Measurements from ENCODE around the gene PTGER2. TPM values are rescaled to one million over a fixed set of nuclear protein-coding genes. Genes with fewer than 3 reads are reported as not detected.

Gene PTGER2
- total and polyA plus RNA-seq, 10 of the 15 experiments (the other 5 are each of a cell fraction or from before 2014, with no cell fraction given): 0.03 to 1.6 (median 0.33) TPM

GRCh38 chr14:52370406-52370935, 56.4 kb downstream of the PTGER2 start:
- Histone ChIP-seq H2AFZ (ENCODE audit: control insufficient read depth, low read depth, low read length) (no peak overlapping the region), H3K4me2 (ENCODE audit: control insufficient read depth, insufficient read depth) (no peak overlapping the region), H3K27me3 (replicated peaks in 1 of 2; ENCODE audit: control insufficient read depth in 2 of 2, insufficient read depth in 2 of 2, low read length in 1 of 2) (peaks cover 0 to 2% of the 10 kb centered on the region in 2 experiments; a peak in 1 of 4 replicates), H3K9ac (ENCODE audit: control insufficient read depth, insufficient read depth, low read length) (no peak overlapping the region), H4K20me1 (ENCODE audit: control insufficient read depth, insufficient read depth) (no peaks in the 10 kb centered on the region; the same call in 1 of the 2 replicates), H3K36me3 (ENCODE audit: control insufficient read depth in 2 of 2, insufficient read depth in 2 of 2, low read length in 1 of 2) (no peaks in the 10 kb centered on the region), H3K27ac (ENCODE audit: control insufficient read depth, insufficient read depth) (no peak overlapping the region), H3K79me2 (ENCODE audit: control insufficient read depth, insufficient read depth, low read length) (no peaks in the 10 kb centered on the region), H3K9me3 (replicated peaks; ENCODE audit: control insufficient read depth, insufficient read depth, low read length) (no peaks in the 10 kb centered on the region), H3K4me1 (ENCODE audit: control insufficient read depth, insufficient read depth, low read length) (no peaks in the 10 kb centered on the region), H3K4me3 (no peak overlapping the region)
- SMC1A ChIA-PET (ENCODE audit: uncharacterized antibody, unreplicated experiment): interaction anchor here (0.7 kb wide), 1 partner anchor 17 kb away, joined by 3 read pairs; no protein-coding TSS in a partner anchor
- 53% methylated on average over 4 of the region's 4 CpGs for WGBS (ENCODE audit: insufficient coverage, insufficient replicate concordance, low lambda C conversion rate, missing lambda C conversion rate)
- ATAC-seq (no peak), DNase-seq (ENCODE audit: low read depth, low spot score) (no peak), FAIRE-seq (no peak)
- RAD21 ChIA-PET (ENCODE audit: unreplicated experiment): no interaction called here
- in situ Hi-C loops (cut with MboI) (no loop called here), intact Hi-C loops (cut with micrococcal nuclease; ENCODE audit: unreplicated experiment) (no loop called here)
- CTCF ChIA-PET: no interaction called here
- TF ChIP-seq MXI1 (IDR thresholded peaks at IDR 0.05; ENCODE audit: low read depth, low read length) (no peak), FOXM1 (IDR thresholded peaks at IDR 0.05; ENCODE audit: low read depth, low read length) (no peak), CREM (IDR thresholded peaks at IDR 0.05; ENCODE audit: low read depth) (no peak), FOS (IDR thresholded peaks at IDR 0.05; ENCODE audit: borderline replicate concordance, extremely low read depth, insufficient read length) (no peak), YY1 (IDR thresholded peaks at IDR 0.05; ENCODE audit: low read depth, low read length) (no peak), BCL3 (IDR thresholded peaks at IDR 0.05; ENCODE audit: borderline replicate concordance, insufficient read depth, low read depth, low read length, poor library complexity, severe bottlenecking) (no peak), MTA2 (IDR thresholded peaks at IDR 0.05; ENCODE audit: low read depth) (no peak), SP1 (IDR thresholded peaks at IDR 0.05; ENCODE audit: low read depth, low read length) (no peak), SMARCA5 (IDR thresholded peaks at IDR 0.05) (no peak), HDGF (IDR thresholded peaks at IDR 0.05) (no peak), IKZF2 (IDR thresholded peaks at IDR 0.05) (no peak), SIX5 (IDR thresholded peaks at IDR 0.05; ENCODE audit: low read depth, low read length, severe bottlenecking) (no peak), RCOR1 (conservative IDR thresholded peaks at IDR 0.05; ENCODE audit: low read depth, low read length) (no peak), MTA3 (IDR thresholded peaks at IDR 0.05; ENCODE audit: borderline replicate concordance, low read length) (no peak), RELB (IDR thresholded peaks at IDR 0.05; ENCODE audit: low read depth) (no peak), PAX8 (IDR thresholded peaks at IDR 0.05) (no peak), KLF5 (IDR thresholded peaks at IDR 0.05; ENCODE audit: partially characterized antibody) (no peak), MYC (IDR thresholded peaks at IDR 0.05; ENCODE audit: insufficient read depth, insufficient read length, insufficient replicate concordance, low read length, severe bottlenecking) (no peak)
- TF ChIP-seq, protein P1, sequence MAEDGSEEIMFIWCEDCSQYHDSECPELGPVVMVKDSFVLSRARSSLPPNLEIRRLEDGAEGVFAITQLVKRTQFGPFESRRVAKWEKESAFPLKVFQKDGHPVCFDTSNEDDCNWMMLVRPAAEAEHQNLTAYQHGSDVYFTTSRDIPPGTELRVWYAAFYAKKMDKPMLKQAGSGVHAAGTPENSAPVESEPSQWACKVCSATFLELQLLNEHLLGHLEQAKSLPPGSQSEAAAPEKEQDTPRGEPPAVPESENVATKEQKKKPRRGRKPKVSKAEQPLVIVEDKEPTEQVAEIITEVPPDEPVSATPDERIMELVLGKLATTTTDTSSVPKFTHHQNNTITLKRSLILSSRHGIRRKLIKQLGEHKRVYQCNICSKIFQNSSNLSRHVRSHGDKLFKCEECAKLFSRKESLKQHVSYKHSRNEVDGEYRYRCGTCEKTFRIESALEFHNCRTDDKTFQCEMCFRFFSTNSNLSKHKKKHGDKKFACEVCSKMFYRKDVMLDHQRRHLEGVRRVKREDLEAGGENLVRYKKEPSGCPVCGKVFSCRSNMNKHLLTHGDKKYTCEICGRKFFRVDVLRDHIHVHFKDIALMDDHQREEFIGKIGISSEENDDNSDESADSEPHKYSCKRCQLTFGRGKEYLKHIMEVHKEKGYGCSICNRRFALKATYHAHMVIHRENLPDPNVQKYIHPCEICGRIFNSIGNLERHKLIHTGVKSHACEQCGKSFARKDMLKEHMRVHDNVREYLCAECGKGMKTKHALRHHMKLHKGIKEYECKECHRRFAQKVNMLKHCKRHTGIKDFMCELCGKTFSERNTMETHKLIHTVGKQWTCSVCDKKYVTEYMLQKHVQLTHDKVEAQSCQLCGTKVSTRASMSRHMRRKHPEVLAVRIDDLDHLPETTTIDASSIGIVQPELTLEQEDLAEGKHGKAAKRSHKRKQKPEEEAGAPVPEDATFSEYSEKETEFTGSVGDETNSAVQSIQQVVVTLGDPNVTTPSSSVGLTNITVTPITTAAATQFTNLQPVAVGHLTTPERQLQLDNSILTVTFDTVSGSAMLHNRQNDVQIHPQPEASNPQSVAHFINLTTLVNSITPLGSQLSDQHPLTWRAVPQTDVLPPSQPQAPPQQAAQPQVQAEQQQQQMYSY (CRISPR knock-in tag; IDR thresholded peaks at IDR 0.05): no peak
- POLR2A ChIA-PET: no interaction called here
- BruUV-seq (replicated peaks): no TSS peak
